Stimulated activated CD8-positive, alpha-beta memory T cell treated with anti-CD3 and anti-CD28 coated beads, Interleukin-12 subunit alpha, Interleukin-12 subunit beta, amount 100 ng/mL, for 4 hours (primary cell): ENCODE data around the gene HCAR1.
"Not testable (repeated sequence)": the region's sequence is repeated elsewhere in the genome, so short reads cannot be mapped to it uniquely, and the experiment has no call there.

Source experiments
- DNase-seq: peaks from one replicate; pipeline ENCODE4 v3.0.0-alpha.2; 2020; ENCODE audit warnings: low read depth

HCAR1 gene

GRCh38 chr12:122730215-122731014, at the start of gene HCAR1:
Gene HCAR1 (minus strand): TSS chr12:122730844. CDS start chr12:122730339, 505 bp downstream.
- DNase-seq: no peak

- DNase-seq: no peak
Observed at GRCh38 chr12:122757568-122757967, 26.9 kb upstream of the HCAR1 start.

- no peak for DNase-seq
Observed at GRCh38 chr12:122754790-122755189, 24.1 kb upstream of the HCAR1 start.

GRCh38 chr12:122753319-122753650, 22.6 kb upstream of the HCAR1 start:
- DNase-seq: no peak

- DNase-seq: peak; percentile 99
Observed at GRCh38 chr12:122752464-122753318, 22.0 kb upstream of the HCAR1 start, which contains the start of gene DENR. Gene DENR (plus strand): TSS chr12:122752824. CDS start chr12:122753702, 878 bp downstream.

GRCh38 chr12:122750781-122751515, 20.3 kb upstream of the HCAR1 start:
- DNase-seq: not testable (repeated sequence)

- DNase-seq: no peak
Observed at GRCh38 chr12:122749569-122750332, 19.1 kb upstream of the HCAR1 start.

GRCh38 chr12:122747224-122748135, 16.8 kb upstream of the HCAR1 start:
- no peak for DNase-seq

- DNase-seq: no peak
Observed at GRCh38 chr12:122743895-122744525, 13.4 kb upstream of the HCAR1 start.

- no peak for DNase-seq
Observed at GRCh38 chr12:122740351-122740750, 9.7 kb upstream of the HCAR1 start.

GRCh38 chr12:122738571-122738970, 7.9 kb upstream of the HCAR1 start:
- DNase-seq: no peak

- no peak for DNase-seq
Observed at GRCh38 chr12:122732611-122733010, 2.0 kb upstream of the HCAR1 start.

- no peak for DNase-seq
Observed at GRCh38 chr12:122732170-122732569, 1.5 kb upstream of the HCAR1 start.

- DNase-seq: no peak
Observed at GRCh38 chr12:122729583-122730214, 945 bp downstream of the HCAR1 start.

- no peak for DNase-seq
Observed at GRCh38 chr12:122726080-122726558, 4.5 kb downstream of the HCAR1 start.

- no peak for DNase-seq
Observed at GRCh38 chr12:122725452-122726079, 5.1 kb downstream of the HCAR1 start.

GRCh38 chr12:122724641-122725243, 5.9 kb downstream of the HCAR1 start:
- no peak for DNase-seq

- DNase-seq: no peak
Observed at GRCh38 chr12:122722387-122722786, 8.3 kb downstream of the HCAR1 start.
